Measurements from ENCODE around the gene ATG2A.
A peak's percentile ranks its signal among the peaks of the same experiment; 100 is the strongest.

Gene ATG2A

GRCh38 chr11:64902102-64902900 lies 14.7 kb downstream of the ATG2A start:
- no peak for DNase-seq (ENCODE audit: low read depth in 2 of 2)

GRCh38 chr11:64900774-64901173 lies 16.2 kb downstream of the ATG2A start:
- no peak for DNase-seq (ENCODE audit: low read depth in 2 of 2)

GRCh38 chr11:64900263-64900678 lies 16.7 kb downstream of the ATG2A start:
- no peak for DNase-seq (ENCODE audit: low read depth in 2 of 2)

GRCh38 chr11:64898541-64898940 lies 18.5 kb downstream of the ATG2A start:
- no peak for DNase-seq (ENCODE audit: low read depth in 2 of 2)

GRCh38 chr11:64898076-64898445 lies 18.9 kb downstream of the ATG2A start:
- DNase-seq (ENCODE audit: low read depth in 2 of 2), result no peak

- no peak for DNase-seq (ENCODE audit: low read depth in 2 of 2)
Observed at GRCh38 chr11:64897381-64898075, 19.5 kb downstream of the ATG2A start.

- DNase-seq (ENCODE audit: low read depth in 2 of 2), result no peak
Observed at GRCh38 chr11:64896448-64897022, 20.5 kb downstream of the ATG2A start.

- no peak for DNase-seq (ENCODE audit: low read depth in 2 of 2)
Observed at GRCh38 chr11:64894812-64895452, 22.1 kb downstream of the ATG2A start.

- DNase-seq (ENCODE audit: low read depth in 2 of 2), result peak; percentile 90 to 93
Observed at GRCh38 chr11:64894070-64894811, 22.8 kb downstream of the ATG2A start.

- no peak for DNase-seq (ENCODE audit: low read depth in 2 of 2)
Observed at GRCh38 chr11:64893194-64894069, 23.6 kb downstream of the ATG2A start.

- DNase-seq (ENCODE audit: low read depth in 2 of 2), result no peak
Observed at GRCh38 chr11:64892838-64893193, 24.2 kb downstream of the ATG2A start.

- DNase-seq (ENCODE audit: low read depth in 2 of 2), result no peak
Observed at GRCh38 chr11:64892411-64892831, 24.6 kb downstream of the ATG2A start.

GRCh38 chr11:64891880-64892279 lies 25.1 kb downstream of the ATG2A start:
- DNase-seq (ENCODE audit: low read depth in 2 of 2), result no peak

- DNase-seq (ENCODE audit: low read depth in 2 of 2), result no peak
Observed at GRCh38 chr11:64891215-64891848, 25.7 kb downstream of the ATG2A start.

GRCh38 chr11:64890522-64890939 lies 26.5 kb downstream of the ATG2A start:
- no peak for DNase-seq (ENCODE audit: low read depth in 2 of 2)

- no peak for DNase-seq (ENCODE audit: low read depth in 2 of 2)
Observed at GRCh38 chr11:64888729-64889511, 28.1 kb downstream of the ATG2A start.

- no peak for DNase-seq (ENCODE audit: low read depth in 2 of 2)
Observed at GRCh38 chr11:64888406-64888728, 28.6 kb downstream of the ATG2A start.

- peak; percentile 81 to 83 for DNase-seq (ENCODE audit: low read depth in 2 of 2)
Observed at GRCh38 chr11:64887757-64888405, 29.1 kb downstream of the ATG2A start.

GRCh38 chr11:64887234-64887756 lies 29.7 kb downstream of the ATG2A start:
- no peak for DNase-seq (ENCODE audit: low read depth in 2 of 2)
